ENCODE measurements around the gene TYW1B. TPM values are rescaled to one million over a fixed set of nuclear protein-coding genes. Genes with fewer than 3 reads are reported as not detected.
"Not testable (repeated sequence)": the region's sequence is repeated elsewhere in the genome, so short reads cannot be mapped to it uniquely, and the experiment has no call there.

Gene TYW1B
- total and polyA plus RNA-seq, 4 donors = 1.4 to 4.8 (median 3.7) TPM

GRCh38 chr7:72706521-72706920, 121.5 kb downstream of the TYW1B start:
- Histone ChIP-seq H3K36me3 (ENCODE audit: control insufficient read depth in 4 of 4, insufficient read depth in 3 of 4, low read depth in 1 of 4, low read length in 3 of 4) (peaks cover 0 to 4% (median 2%) of the 10 kb centered on the region in 4 donors), H3K9me3 (ENCODE audit: control insufficient read depth in 4 of 4, low read length in 3 of 4) (no peaks in the 10 kb centered on the region), H3K27ac (ENCODE audit: low read depth in 1 of 2, low read length in 2 of 2) (no peak overlapping the region), H3K4me1 (ENCODE audit: control insufficient read depth in 4 of 4, insufficient read depth in 4 of 4, low read length in 3 of 4) (no peaks in the 10 kb centered on the region), H3K4me3 (ENCODE audit: low read depth in 1 of 3, low read length in 3 of 3) (no peak overlapping the region), H3K27me3 (ENCODE audit: control insufficient read depth in 4 of 4, insufficient read depth in 4 of 4, low read length in 3 of 4) (no peaks in the 10 kb centered on the region), H3K9ac (ENCODE audit: low read depth in 1 of 2, low read length in 2 of 2) (no peak overlapping the region)
- TF ChIP-seq SP1 (IDR thresholded peaks at IDR 0.05) (no peak), ATF3 (IDR thresholded peaks at IDR 0.05) (no peak), ZBTB33 (IDR thresholded peaks at IDR 0.05) (no peak), YY1 (IDR thresholded peaks at IDR 0.05) (no peak), REST (IDR thresholded peaks at IDR 0.05) (no peak), MAX (IDR thresholded peaks at IDR 0.05) (no peak), JUND (IDR thresholded peaks at IDR 0.05) (no peak), CTCF (IDR thresholded peaks at IDR 0.05; ENCODE audit: low read depth, low read length, missing input control) (no peak), RXRA (IDR thresholded peaks at IDR 0.05) (no peak), EGR1 (IDR thresholded peaks at IDR 0.05; ENCODE audit: low read depth in 2 of 2) (no peak), RAD21 (IDR thresholded peaks at IDR 0.05) (no peak), FOXA2 (IDR thresholded peaks at IDR 0.05) (no peak), NR2F2 (IDR thresholded peaks at IDR 0.05) (no peak)
- 88% methylated on average over 1 of the region's 1 CpG for WGBS
- DNase-seq (ENCODE audit: low spot score) = no peak

- not testable (repeated sequence) for H3K4me1 ChIP-seq (ENCODE audit: control insufficient read depth in 4 of 4, insufficient read depth in 4 of 4, low read length in 3 of 4); H3K9ac ChIP-seq (ENCODE audit: low read depth in 1 of 2, low read length in 2 of 2); H3K27me3 ChIP-seq (ENCODE audit: control insufficient read depth in 4 of 4, insufficient read depth in 4 of 4, low read length in 3 of 4); H3K36me3 ChIP-seq (ENCODE audit: control insufficient read depth in 4 of 4, insufficient read depth in 3 of 4, low read depth in 1 of 4, low read length in 3 of 4); H3K27ac ChIP-seq (ENCODE audit: low read depth in 1 of 2, low read length in 2 of 2); DNase-seq (ENCODE audit: low spot score); H3K9me3 ChIP-seq (ENCODE audit: control insufficient read depth in 4 of 4, low read length in 3 of 4); H3K4me3 ChIP-seq (ENCODE audit: low read depth in 1 of 3, low read length in 3 of 3)
- 89% methylated on average over 4 of the region's 4 CpGs for whole genome bisulfite sequencing
Measured at GRCh38 chr7:72705693-72706092, 122.3 kb downstream of the TYW1B start.
